ENCODE measurements around the gene DOK4.

DOK4 gene

DNA sequence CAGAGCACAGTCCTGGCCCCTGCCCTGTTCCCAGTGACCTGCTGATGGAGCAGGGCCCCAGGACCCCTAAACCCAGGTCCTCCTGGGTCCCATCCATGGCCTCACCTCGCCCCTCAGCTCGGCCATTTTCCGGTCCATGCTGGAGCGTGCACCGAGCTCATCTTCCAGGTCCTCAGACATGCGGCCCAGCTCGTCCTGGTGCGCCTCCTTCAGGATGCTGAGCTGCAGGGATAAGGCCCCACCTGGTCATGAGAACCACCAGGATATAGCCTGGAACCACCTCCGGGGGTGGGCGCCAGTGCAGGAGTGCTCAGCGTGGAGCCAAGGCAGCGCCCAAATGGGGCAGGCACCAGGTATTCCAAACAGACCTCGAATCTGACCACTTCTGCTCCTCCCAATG, 32.2 kb upstream of the DOK4 start:
- H3K4me3 ChIP-seq (ENCODE audit: low read depth, low read length): no peak overlapping the region
- TF ChIP-seq, protein P1, sequence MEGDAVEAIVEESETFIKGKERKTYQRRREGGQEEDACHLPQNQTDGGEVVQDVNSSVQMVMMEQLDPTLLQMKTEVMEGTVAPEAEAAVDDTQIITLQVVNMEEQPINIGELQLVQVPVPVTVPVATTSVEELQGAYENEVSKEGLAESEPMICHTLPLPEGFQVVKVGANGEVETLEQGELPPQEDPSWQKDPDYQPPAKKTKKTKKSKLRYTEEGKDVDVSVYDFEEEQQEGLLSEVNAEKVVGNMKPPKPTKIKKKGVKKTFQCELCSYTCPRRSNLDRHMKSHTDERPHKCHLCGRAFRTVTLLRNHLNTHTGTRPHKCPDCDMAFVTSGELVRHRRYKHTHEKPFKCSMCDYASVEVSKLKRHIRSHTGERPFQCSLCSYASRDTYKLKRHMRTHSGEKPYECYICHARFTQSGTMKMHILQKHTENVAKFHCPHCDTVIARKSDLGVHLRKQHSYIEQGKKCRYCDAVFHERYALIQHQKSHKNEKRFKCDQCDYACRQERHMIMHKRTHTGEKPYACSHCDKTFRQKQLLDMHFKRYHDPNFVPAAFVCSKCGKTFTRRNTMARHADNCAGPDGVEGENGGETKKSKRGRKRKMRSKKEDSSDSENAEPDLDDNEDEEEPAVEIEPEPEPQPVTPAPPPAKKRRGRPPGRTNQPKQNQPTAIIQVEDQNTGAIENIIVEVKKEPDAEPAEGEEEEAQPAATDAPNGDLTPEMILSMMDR (IDR thresholded peaks at IDR 0.05; ENCODE audit: borderline replicate concordance, insufficient read depth, low read depth, low read length): no peak

DNA sequence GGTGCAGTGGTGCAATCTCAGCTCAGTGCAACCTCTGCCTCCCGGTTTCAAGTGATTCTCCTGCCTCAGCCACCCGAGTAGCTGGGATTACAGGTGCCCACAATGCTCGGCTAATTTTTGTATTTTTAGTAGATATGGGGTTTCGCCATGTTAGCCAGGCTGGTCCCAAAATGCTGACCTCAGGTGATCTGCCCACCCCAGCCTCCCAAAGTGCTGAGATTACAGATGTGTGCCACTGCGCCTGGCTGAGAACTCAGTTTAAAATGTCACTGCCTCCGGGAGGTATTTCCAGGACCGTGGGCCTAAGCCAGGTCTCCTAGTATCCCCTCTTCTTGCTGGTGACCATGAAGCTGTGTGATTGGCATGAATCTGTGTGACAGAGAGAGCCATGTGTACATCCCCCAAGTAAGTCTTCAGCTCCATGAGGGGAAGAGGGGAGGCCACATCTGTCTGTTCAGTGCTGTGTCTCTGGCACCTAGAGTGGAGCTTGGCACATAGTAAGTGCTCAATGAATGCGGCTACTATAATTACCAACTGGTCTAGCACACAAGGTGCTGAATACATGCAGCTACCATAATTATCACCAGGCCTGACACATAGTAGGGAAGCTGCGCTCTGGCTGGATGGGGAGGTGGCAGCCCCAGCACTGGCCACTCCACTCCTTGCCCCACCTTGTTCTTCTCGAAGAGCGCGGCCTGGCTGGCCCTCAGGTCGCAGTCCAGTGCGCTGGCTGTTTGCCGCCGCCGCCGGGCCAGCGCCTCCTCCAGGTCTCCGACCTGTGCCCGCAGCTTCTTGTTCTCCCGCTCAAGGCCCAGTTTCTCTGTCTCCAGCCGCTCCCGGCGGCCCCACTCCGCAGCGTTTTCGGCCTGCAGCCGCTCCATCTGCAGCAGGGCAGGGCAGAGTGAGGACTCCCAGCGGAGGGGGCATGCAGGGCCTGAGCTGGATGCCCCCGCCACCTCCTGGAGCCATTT, 31.4 kb upstream of the DOK4 start:
- no peak overlapping the region for H3K4me3 ChIP-seq (ENCODE audit: low read depth, low read length)
- TF ChIP-seq, protein P1 (IDR thresholded peaks at IDR 0.05; ENCODE audit: borderline replicate concordance, insufficient read depth, low read depth, low read length): no peak

DNA sequence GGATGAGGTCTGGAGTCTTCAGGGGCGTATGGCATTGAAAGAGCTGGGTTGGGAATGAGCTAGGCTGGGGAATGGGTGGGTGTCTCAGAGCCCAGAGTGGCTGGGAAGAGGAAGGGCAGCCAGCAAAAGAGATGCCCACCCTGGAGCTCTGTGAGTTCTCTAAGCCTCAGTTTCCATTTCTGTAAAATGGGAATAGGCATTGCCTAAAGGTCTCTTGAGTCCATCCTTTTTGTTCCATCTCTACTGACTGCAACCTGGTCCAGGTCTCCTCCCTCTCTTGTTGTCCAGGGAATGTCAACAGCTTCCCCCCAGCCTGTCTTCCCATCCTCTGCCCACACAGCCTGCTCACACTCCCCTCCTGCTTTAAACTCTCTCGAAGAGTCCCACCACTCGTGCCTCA, 30.5 kb upstream of the DOK4 start:
- TF ChIP-seq, protein P1 (IDR thresholded peaks at IDR 0.05; ENCODE audit: borderline replicate concordance, insufficient read depth, low read depth, low read length): no peak
- H3K4me3 ChIP-seq (ENCODE audit: low read depth, low read length): no peak overlapping the region

DNA sequence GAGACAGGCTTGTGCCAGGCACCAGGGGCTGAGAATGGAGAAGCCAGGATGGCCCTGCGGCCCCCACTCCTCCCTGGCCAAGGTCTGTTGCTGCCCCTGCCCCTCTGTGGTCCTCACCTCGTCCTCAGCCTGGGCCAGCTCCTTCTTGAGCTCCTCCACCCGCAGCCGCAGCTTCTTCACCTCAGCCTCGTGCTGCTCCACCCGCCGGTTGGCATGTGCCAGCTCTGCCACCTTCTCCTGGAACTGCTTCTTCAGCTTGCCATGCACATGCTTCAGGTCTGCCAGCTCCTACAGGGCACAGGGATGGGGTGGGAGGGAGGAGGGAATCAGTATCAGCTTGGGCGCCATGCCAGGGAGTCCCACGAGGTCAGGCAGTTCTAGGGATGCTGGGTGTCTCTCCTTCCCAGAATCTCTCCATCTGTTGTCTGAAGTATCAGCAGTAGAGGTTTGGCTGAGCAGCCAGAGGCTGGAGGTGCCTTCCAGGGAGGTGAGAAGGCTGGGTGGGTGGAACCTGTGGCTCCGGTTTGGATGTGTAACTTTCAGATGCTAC, 30.0 kb upstream of the DOK4 start:
- TF ChIP-seq, protein P1 (IDR thresholded peaks at IDR 0.05; ENCODE audit: borderline replicate concordance, insufficient read depth, low read depth, low read length): no peak
- no peak overlapping the region for H3K4me3 ChIP-seq (ENCODE audit: low read depth, low read length)

DNA sequence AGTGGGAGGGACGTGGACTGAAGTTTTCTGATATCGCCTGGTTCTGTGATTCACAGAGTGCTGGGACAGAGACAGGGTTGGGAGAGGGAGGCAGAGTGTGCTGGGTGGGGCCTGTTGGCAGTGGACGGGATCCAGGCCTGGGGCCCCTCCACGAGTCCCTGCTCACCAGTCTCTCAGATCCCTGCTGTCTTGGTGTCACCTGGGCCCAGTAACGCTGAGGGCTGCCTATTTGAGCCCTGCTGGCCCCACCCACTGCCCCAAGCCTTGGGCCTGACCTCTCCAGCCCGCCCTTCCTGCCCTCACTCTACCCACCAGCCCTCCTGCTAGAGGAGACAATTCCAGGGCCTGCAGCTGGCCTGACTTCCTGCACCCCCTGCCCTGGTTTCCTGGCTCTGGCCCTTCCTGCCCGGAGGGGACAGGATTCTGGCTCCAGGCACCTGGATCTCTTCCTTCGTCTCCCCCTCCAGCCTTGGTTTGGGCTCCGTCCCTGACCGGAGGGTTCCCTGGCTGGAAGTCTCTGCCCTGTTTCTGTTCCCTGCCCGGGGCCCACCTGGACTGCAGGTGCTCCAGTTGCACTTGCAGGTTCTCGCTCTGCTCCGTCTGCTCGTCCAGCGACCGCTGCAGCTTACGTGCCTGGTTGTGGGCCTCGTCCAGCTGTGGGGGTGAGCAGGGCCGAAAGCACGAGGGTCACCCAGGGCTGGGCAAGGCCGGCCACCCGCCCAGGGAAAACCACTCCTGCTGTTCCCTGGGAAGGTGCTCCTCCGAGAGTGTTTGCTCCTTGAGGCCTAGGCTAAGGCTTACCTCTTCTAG, 28.7 kb upstream of the DOK4 start:
- TF ChIP-seq, protein P1 (IDR thresholded peaks at IDR 0.05; ENCODE audit: borderline replicate concordance, insufficient read depth, low read depth, low read length): no peak
- no peak overlapping the region for H3K4me3 ChIP-seq (ENCODE audit: low read depth, low read length)

DNA sequence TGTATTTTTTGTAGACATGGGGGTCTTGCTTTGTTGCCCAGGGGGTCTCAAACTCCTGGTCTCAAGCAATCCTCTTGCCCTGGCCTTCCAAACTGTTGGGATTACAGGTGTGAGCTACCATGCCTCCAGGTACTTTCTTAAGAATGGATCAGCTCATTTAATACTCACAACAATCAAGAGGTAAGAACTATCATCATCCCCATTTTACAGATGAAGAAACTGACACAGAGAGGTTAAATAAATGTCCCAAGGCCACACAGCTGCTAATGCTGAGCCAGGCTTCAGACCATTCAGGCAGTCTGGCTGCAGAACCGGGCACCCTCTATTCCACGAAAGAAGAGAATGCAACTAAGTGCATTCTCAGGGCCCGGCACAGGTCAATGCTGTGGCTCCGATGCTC, 28.1 kb upstream of the DOK4 start:
- no peak overlapping the region for H3K4me3 ChIP-seq (ENCODE audit: low read depth, low read length)
- TF ChIP-seq, protein P1 (IDR thresholded peaks at IDR 0.05; ENCODE audit: borderline replicate concordance, insufficient read depth, low read depth, low read length): no peak
